SKM-1 treated with dmso at 0.1 percent for 144 hours (cell line): ENCODE data around the gene PDE8A.
"Not testable (repeated sequence)": the region's sequence is repeated elsewhere in the genome, so short reads cannot be mapped to it uniquely, and the experiment has no call there.

Experiments used
- DNase-seq: peaks from one replicate; lab custom pipeline; 2025; ENCODE audit not compliant: unreplicated experiment; lab: John Stamatoyannopoulos, UW

Gene PDE8A

DNA sequence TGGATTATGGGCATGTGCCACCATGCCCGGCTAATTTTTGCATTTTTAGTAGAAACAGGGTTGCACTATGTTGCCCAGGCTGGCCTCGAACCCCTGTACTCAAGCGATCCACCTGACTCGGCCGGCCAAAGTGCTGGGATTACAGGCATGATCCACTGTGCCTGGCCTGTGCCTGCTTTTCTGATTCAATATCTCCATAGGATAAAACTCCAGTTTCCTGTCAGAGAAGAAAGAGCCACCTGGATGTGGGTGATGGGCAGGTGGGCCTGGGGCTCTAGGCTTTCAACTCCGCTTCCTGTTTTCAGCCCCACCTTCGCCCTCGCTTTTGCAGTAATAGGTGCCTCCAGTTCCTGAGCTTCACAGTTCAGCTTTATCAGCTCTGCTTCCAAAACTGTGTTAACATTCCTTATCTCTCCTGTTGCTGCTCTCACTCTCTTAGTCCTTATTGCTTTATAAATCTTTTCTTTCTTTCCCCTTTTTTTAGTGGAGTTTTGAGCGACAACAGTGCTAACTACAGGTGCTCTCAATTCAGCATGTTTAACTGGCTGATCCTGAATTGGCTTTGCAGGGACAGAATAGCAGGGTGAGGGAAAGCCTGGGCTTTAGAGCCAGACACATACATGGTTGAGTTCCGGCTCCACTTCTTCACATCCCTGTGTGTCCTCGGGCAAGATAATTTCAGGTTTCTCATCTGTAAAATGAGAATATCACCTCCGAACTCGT, 21.1 kb upstream of the PDE8A start:
- DNase-seq, result no peak

DNA sequence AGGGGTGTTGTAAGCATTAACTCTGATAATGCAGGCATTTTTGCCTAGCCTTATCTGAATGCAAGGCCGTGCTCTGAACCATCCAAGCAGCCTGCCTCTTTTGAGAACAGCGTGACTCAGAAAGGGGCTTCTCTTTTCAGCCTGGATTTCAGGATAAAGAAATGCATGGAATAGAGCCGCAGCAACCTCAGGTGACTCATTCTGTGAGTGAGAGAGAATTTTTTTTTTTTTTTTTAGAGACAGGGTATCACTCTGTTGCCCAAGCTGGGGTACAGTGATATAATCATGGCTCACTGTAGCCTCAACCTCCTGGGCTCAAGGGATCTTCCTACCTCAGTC, 20.6 kb upstream of the PDE8A start:
- DNase-seq, result no peak

DNA sequence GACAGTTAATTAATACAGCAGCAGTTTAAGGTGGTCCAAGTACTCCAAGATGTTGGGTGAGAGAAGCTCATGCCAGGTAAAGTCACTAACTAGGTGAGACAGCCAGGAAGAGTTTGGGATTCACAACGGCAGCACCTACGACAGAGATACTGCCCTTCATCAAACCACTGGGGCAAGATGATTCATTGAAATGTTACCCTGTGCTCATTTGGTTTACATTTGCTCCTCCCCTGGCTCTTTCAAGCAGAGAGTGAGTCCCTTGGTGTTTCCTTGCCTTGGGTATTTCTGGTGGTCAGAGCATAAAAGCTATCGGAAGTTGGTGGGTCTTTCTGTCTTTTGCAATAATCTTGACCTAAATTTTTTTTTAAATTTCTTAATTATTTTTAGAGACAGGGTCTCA, 19.9 kb upstream of the PDE8A start:
- DNase-seq, result no peak

DNA sequence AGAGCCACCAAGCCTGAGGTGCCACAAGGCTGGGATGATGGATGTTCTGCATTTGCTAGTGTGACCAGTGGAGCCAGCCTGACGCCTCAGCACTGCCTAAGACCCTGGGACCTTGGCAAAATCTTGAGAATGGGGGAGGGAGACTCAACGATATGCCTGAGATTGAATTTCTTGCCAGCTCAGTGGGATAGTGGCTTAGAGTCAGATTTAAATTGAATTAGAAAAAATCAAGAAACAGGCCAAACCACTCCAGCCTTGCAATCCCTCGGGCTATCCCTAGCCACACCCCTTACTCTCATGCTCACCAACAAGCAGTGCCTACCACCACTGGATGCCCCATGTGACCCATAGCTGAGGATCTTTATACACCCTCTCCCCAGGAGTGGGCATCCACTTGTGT, 18.7 kb upstream of the PDE8A start:
- DNase-seq, result no peak

DNA sequence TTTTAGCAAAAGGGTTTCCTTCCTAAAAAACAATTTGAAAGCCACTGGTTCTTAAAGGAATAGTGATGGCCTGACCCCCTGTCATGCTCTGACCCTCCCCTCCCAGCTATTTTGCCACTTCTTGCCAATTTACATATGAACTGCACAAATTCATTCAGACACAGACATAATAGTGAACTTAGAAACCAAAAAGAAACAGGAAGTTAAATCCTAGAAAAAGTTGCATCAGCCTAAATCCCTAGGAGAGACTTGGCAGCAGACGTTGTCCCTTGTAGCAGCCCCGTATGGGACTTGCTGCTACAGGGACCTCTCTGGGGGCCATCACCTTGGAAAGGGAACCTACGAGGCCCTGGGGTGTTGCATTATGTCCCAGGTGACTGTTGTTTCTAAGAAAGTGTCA, 14.3 kb upstream of the PDE8A start:
- peak; percentile 39 for DNase-seq

DNA sequence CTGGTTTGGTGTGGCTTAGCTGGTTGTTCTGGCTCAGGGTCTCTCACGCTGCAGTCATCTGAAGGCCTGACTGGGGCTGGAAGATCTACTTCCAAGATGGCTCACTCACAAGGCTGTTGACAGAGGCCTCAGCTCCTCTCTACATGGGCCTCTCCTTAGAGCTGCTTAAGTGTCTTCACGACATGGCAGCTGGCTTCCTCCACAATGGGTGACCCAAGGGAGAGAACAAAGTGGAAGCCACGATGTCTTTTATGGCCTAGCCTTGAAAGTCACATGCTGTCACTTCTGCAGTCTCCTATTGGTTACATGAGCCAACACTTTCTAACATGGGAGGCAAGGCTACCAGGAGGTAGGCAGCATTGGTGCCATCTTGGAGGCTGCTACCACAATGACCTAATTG, 13.4 kb upstream of the PDE8A start:
- DNase-seq, result no peak

DNA sequence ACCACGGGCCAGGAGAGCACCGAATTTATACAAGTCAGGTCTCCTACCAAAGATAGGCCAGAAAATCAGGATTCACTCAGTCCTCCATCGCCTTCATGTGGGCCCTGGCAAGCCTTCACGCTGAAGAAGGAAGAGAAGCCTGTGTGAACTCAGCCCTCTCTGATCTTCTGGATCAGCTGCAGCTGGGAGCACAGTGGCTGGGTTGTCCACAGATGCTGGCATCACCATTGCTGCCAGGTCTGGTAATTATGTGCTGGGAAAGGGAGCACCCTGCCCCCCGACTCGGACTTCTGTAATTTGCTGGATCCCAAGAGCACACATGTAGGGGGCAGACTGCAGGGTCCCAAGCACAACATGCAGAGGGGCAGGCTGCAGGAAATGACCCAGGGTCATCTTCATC, 12.4 kb upstream of the PDE8A start:
- DNase-seq, result no peak

DNA sequence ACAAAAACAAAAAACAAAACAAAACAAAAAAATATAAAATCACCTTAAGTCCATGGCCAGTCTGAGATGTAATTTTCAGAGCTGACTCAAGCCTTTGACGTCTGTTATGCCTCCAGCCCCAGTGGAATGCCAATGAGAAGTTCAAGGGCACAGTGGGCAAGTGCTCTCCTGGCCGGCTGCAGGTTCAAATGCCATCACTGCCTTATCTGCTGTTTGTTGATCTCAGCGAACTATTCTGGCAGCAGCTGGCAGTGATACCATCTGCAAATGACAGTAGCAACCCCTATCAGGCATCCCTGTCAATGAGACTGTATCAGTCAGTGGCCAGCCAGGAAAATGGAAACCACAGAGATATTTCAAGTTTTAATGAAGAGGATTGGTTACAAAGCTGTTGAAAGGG, 10.8 kb upstream of the PDE8A start:
- DNase-seq, result no peak

DNA sequence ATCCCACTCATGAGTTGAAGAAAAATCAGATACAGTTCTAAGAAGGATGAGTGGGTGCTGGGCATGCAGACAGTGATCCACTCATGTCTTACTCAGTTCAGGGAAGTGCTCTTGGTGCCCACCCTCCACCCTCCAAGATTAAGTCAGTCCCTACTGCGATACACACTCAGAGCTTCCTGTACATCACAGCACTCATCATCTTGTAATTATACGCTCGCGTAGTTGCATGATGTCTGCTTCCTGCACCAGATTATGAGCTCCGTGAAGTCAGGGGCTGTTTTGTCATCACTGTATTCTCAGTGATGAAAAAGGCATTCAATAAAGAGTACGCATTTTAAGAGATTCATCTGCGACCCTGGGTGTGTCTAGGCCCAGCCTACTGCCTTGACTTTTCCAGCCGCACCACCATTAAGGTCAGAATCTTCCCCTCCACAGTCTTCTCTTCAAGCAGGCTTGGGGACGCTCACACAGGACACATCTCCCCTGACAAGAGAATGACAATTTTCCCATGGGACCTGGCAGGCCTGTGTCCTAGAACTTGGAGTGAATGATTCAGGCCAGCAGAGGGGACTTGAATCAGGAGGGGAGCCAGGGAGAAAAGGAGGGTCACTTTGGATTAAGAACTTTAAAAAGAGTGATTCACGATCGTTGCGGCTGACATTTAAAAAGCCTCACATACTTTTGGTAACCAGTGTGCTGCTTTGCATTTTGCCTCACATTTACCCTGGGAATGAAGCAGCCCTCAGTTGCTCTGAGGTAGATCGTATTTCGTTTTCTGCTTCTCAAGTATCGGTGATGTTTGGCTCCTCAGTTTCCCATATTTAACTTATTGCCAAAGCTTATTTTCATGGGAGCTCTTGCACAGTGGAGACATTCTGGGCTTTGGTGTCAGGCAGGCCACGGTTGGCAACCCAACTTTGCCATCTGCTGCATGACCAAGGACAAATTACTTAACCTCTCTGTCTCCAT, 7.9 kb upstream of the PDE8A start:
- DNase-seq, result no peak

DNA sequence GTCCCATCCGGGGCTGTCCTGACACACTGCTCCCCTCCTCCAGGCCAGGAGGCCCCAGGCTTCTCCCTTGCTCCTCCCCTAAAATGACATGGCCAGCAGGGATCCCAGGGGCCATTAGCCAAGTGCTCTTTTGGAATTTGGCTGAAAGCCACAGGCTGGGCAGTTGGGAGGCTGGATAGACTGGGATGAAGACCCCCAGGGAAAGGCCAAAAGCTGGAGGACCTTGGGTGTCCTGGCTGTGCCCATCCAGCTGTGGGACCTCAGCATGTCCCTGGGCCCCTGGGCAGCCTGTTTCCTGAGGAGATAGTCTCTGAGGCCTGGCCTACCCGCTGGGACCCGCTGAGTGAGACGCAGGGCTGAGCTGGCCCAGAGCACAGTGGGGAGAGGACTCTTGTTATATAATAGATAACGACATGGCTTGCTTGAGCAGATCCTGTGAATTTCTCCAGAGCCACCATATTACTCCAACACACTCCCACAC, 5.7 kb upstream of the PDE8A start:
- DNase-seq, result no peak

DNA sequence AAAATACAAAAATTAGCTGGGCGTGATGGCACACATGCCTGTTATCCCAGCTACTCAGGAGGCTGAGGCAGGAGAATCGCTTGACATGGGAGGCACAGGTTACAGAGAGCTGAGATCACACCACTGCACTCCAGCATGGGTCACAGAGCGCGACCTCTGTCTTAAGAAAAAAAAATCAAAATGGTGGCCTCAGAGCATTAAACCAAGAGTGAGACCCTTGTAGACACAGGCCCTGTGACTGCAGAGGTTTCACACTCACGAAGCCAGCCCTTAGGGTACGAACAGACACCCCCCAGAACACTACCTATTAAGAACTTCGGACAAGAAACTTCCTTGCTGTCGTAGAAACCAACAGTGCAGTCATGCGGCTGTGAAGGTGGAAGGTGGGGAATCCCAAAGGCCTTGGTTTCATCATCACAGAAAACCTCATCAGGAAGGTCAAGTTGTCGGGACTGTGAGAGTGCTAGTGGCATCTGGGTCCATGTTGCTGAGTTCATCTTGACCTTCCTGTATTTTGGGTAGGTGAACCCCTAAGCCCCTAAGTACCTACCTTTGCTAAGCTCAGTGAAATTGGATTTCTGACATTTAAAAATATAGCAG, 4.8 kb upstream of the PDE8A start:
- DNase-seq, result no peak

DNA sequence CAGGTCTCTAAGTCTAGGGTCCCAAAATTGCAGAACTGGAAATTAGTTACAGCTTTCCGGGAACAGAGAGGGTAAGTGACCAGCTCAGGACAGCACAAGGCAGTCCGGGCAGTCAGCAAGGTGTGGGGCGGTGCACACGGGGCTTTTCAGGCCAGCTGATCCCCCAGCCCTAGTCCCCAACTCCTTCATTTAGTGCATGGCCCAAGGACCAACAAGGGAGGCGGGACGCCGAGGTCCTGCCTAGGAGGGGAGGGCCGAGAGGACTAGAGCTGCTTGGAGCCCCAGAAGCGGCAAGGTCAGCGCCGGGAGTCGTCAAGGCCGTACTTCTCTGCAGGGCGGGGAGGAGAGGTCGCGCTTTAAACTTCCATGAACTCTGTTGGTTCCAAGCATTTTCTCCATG, 2.0 kb upstream of the PDE8A start:
- no peak for DNase-seq

DNA sequence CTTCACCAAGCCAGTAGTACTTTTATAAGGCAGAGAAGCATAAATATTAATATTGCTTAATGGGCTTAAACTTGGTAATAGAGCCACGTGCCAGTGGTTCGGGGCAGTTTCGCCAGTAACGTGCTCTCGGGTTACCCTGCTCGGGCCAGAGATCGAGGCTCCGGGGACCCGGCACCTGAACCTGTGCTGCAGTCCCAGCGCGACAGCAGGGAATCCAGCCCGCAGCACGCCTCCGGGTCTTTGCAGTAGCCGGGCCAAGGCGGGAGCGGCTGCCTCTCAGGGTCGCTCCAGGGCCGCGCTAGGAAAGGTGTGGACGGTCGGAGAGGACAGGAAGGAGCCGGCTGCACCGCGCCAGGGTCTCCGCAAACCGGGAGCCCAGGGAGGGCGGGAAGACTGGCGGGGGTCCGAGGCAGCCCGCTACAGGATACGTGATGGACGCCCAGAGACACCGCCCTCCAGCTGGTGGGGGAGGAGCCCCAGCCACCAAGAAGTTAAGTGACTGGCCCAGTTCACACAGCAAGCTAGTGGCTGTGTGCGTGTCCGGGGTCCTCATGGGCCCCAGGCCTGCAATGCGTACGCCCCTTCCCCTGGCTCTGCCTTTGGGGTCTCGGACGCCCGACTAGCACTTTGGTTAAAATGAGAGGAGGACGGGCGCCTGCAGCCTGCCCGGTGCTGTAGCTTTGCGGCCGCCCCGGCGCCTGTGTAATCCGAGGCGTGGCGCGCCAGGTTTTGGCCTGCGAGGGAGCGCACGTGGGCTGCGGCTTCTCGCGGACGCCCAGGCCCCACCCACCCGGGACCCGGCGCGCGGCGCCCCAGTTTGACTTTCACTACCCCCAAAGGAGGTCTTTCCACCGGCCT, 1.2 kb upstream of the PDE8A start:
- peak; percentile 70 for DNase-seq

DNA sequence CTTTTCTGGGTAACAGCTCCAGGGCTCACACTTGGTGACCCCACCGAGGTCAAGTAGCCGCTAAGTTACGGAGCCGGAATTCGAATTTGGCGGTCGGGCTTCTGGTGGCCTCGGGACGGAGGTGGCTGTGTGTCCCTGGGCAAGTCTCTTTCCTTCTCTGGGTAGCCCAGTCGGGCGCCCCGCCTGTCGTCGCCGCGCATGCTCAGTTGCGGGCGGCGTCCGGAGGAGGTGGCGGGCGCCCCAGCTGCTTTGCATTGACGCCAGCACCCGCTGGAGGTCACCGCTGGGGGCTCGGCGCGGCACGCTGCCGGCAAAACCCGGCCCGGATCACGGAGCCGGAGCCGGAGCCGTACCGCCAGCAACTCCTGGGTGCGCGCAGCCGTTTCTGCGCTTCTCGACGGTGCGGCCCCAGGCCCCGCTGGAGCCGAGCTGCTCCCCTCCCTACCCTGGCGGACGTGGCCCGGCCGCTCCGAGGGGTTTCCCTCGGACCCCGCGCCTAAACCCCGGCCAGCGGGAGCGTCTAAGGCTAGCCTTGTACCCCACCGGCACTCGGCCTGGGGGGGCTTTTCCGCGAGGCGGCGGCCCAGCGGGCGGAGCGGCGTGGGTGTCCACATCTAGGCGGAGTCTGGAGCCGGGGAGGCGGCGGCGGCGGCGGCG, 474 bp upstream of the PDE8A start:
- DNase-seq, result peak; percentile 93

DNA sequence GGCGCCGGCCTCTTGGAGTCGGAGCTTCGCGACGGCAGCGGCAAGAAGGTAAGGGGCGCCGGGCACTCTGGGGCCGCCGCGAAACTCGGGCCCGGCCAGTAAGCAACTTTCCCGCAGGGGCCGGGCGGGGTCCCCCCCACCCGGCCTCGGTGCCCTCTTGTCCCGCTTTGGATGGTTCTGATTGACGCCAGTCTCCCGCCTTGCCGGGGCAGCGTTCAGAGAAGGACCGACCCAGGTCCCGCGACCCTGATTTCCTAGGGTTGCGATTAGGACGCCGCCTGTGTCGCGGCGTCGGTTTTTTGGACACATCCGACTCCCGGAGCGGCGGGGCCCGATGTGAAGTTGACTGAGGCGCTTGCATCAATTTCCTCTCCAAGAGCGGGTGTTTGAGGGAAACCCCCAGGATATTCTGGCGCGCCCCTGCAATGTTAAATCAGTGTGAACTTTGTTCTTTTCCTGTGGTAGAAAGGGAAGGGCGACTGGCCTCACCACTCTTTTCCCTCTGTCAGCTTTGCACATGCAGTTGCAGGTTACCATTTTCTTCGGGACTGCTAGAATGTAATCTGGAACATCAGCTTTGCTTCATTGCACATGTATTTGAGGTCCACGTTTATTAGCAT, 755 bp downstream of the PDE8A start:
- no peak for DNase-seq

DNA sequence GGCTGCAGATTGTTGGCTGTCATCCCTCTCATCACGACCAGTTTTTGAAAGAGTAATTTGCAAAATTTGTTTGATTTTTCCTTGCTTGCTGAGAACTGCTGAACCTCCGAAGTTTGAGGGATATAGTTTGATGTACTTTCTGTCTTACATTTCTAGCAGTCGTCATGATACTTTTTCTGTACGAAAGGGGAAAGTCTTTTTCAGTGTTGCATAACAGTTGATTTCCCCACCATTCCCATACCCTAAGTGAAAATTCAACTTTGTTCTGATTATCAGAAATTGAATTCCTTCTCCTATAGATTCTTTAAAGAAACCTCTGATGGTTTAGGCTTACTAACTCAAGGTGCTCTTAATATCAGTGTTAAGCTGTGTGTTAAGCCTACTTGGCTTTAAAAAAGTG, 1.6 kb downstream of the PDE8A start:
- DNase-seq, result no peak

DNA sequence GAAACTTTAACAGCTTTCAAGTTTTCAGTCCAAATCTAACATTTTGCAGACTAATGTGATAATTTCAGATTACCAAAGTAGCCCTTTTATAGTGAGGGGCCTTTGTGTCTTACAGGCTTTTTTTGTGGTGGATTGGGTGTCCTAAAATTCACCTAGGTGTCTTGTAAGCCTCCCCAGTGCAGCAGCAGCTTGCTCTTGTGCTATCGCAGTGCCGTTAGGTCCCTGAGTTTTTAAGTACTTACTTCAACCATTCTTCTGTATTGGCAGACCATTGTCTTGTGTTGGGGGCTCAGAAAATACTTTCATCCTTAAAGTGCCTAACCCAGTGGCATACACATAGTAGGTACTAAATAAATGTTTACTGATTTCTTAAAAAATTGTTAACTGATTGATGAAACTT, 2.1 kb downstream of the PDE8A start:
- no peak for DNase-seq

DNA sequence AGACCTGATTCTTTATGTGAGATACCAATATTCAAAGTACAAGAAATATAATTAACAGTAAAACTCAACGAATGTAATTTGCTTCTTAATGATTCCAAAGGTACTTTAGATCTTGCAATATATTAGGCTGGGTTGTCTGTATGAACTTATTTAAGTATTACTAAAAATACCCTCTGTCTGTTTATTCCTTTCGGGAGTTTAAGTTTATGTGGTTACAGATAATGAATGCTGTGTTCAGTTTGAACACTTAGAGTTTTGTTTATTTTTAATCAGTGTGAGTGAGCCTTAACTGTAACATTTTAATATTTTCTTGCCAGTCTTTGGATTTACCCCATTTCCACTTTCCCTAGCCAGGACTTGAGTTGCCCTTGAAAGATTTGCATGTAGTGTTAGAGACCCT, 3.5 kb downstream of the PDE8A start:
- no peak for DNase-seq

DNA sequence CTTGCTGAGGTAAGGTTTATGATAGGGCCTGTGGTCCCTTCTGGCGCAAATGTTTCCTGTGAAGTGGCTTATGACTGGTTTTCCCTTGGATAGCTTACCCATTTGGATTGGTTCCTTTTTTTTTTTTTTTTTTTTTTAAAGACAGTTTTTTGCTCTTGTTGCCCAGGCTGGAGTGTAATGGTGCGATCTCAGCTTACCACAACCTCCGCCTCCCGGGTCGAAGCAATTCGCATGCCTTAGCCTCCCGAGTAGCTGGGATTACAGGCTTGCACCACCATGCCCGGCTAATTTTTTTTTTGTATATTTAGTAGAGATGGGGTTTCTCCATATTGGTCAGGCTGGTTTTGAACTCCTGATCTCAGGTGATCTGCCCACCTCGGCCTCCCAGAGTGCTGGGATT, 5.7 kb downstream of the PDE8A start:
- DNase-seq, result not testable (repeated sequence)
